ENCODE results near the gene CEP170B.
"Not testable (repeated sequence)": the region's sequence is repeated elsewhere in the genome, so short reads cannot be mapped to it uniquely, and the experiment has no call there.

Gene CEP170B

GRCh38 chr14:104865081-104865630 is at the start of gene CEP170B:
Gene CEP170B (plus strand): TSS chr14:104865268. CDS start chr14:104868451, 3,183 bp downstream.
- DNase-seq (ENCODE audit: low read depth): no peak

GRCh38 chr14:104816616-104816884 is 48.5 kb upstream of the CEP170B start:
- no peak for DNase-seq (ENCODE audit: low read depth)

GRCh38 chr14:104817930-104818713 is 46.9 kb upstream of the CEP170B start:
- DNase-seq (ENCODE audit: low read depth): no peak

- DNase-seq (ENCODE audit: low read depth): no peak
Observed at GRCh38 chr14:104818714-104819161, 46.3 kb upstream of the CEP170B start.

GRCh38 chr14:104819361-104819781 is 45.7 kb upstream of the CEP170B start:
- DNase-seq (ENCODE audit: low read depth): no peak

GRCh38 chr14:104820669-104821228 is 44.3 kb upstream of the CEP170B start:
- DNase-seq (ENCODE audit: low read depth): no peak

- no peak for DNase-seq (ENCODE audit: low read depth)
Observed at GRCh38 chr14:104821229-104821945, 43.7 kb upstream of the CEP170B start.

GRCh38 chr14:104821971-104822608 is 43.0 kb upstream of the CEP170B start:
- DNase-seq (ENCODE audit: low read depth): no peak

- DNase-seq (ENCODE audit: low read depth): no peak
Observed at GRCh38 chr14:104822821-104823615, 42.0 kb upstream of the CEP170B start.

GRCh38 chr14:104824353-104824997 is 40.6 kb upstream of the CEP170B start:
- DNase-seq (ENCODE audit: low read depth): no peak

GRCh38 chr14:104826189-104826860 is 38.7 kb upstream of the CEP170B start:
- DNase-seq (ENCODE audit: low read depth): no peak

- DNase-seq (ENCODE audit: low read depth): no peak
Observed at GRCh38 chr14:104826861-104827176, 38.2 kb upstream of the CEP170B start.

- DNase-seq (ENCODE audit: low read depth): no peak
Observed at GRCh38 chr14:104827177-104828055, 37.7 kb upstream of the CEP170B start.

- DNase-seq (ENCODE audit: low read depth): no peak
Observed at GRCh38 chr14:104830781-104831180, 34.3 kb upstream of the CEP170B start.

- DNase-seq (ENCODE audit: low read depth): not testable (repeated sequence)
Observed at GRCh38 chr14:104836171-104836935, 28.7 kb upstream of the CEP170B start.

- no peak for DNase-seq (ENCODE audit: low read depth)
Observed at GRCh38 chr14:104841730-104842129, 23.3 kb upstream of the CEP170B start.

- DNase-seq (ENCODE audit: low read depth): no peak
Observed at GRCh38 chr14:104843006-104843405, 22.1 kb upstream of the CEP170B start.

- no peak for DNase-seq (ENCODE audit: low read depth)
Observed at GRCh38 chr14:104843442-104844305, 21.4 kb upstream of the CEP170B start.
